ENCODE data around the gene CBR3. TPM values are rescaled to one million over a fixed set of nuclear protein-coding genes. Genes with fewer than 3 reads are reported as not detected.

Gene CBR3
- total and polyA plus RNA-seq, 2 of the 13 experiments (the other 11 are each of a cell fraction or from before 2014, with no cell fraction given): not detected

DNA sequence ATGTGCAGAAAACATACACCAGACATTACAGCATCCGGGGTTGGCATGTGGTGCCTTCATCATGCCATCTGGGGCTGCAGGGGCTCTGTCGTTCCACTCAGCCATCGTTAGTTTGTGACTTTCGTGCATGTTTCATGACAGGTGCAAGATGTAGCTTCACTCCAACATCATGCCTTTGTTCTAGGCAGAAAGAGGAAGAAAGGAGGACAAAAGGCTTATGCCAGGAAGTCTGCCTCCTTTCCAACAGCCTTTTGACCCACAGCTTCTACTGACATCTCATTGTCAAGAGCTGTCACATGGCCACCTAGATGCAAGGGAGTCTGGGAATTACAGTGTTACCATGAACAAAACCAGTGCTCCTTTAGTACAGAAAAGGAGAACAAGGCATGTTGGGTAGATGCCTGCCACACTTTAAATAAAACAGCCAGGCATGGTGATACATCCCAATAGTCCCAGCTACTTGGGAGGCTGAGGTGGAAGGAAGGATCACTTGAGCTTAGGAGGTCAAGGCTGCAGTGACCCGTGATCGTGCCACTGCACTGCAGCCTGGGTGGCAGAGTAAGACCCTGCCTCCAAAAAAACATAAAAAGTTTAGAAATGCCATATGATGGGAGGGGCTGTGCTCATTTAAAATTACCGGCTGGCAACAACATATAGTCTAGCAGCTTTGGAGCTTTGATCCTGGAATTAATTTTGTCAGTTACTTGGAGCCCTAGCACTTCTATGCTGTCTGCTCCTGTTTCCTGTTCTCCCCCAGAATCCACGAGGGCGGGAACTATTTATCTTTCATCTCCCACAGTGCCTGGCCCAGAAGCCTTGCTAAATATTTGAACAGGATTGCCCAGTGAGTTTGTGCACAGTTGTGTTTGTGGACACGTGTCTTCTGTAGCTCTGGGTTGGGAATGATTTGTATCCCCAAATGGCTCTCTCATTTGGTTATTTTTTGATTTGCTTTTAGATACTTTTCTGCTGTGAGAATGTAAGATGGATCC is 29.2 kb downstream of the CBR3 start (continued):
- TF ChIP-seq ZNF18 (CRISPR knock-in tag; IDR thresholded peaks at IDR 0.05; ENCODE audit: insufficient replicate concordance) (no peak), XRCC5 (optimal IDR thresholded peaks at IDR 0.05; ENCODE audit: low read length) (no peak), SATB2 (CRISPR knock-in tag; IDR thresholded peaks at IDR 0.05) (no peak), ZNF317 (CRISPR knock-in tag; IDR thresholded peaks at IDR 0.05) (no peak; the same call in 1 of the 2 replicates), HNRNPL (IDR thresholded peaks at IDR 0.05; ENCODE audit: low read depth, low read length) (no peak), CBX2 (IDR thresholded peaks at IDR 0.05; ENCODE audit: low read depth, low read length) (no peak), CBX2 (CRISPR knock-in tag; IDR thresholded peaks at IDR 0.05; ENCODE audit: low read depth) (no peak), MAZ (IDR thresholded peaks at IDR 0.05; ENCODE audit: borderline replicate concordance, low read depth, low read length) (no peak), MAZ (CRISPR knock-in tag; IDR thresholded peaks at IDR 0.05; ENCODE audit: low read depth) (no peak), PAXIP1 (CRISPR knock-in tag; conservative IDR thresholded peaks at IDR 0.05) (peak; percentile 68), NR2F1 (CRISPR knock-in tag; IDR thresholded peaks at IDR 0.05) (0 out of 4 replicates have a peak, but pooled peaks of 1 of the 2 experiments have one; percentile 29), ZSCAN12 (CRISPR knock-in tag; IDR thresholded peaks at IDR 0.05) (no peak), ISX (CRISPR knock-in tag; conservative IDR thresholded peaks at IDR 0.05) (0 out of 2 replicates have a peak, but pooled peaks have one; percentile 28), ZNF205 (CRISPR knock-in tag; IDR thresholded peaks at IDR 0.05) (no peak), ZEB1 (IDR thresholded peaks at IDR 0.05; ENCODE audit: insufficient replicate concordance, low read depth) (no peak), DR1 (CRISPR knock-in tag; IDR thresholded peaks at IDR 0.05) (no peak), SAP130 (CRISPR knock-in tag; IDR thresholded peaks at IDR 0.05; ENCODE audit: low read depth) (peak; percentile 85), NR2C2 (CRISPR knock-in tag; IDR thresholded peaks at IDR 0.05; ENCODE audit: borderline replicate concordance) (peak; percentile 21; the same call in 1 of the 2 replicates), FOXA3 (CRISPR knock-in tag; IDR thresholded peaks at IDR 0.05) (peak; percentile 75), SKI (IDR thresholded peaks at IDR 0.05; ENCODE audit: partially characterized antibody) (no peak)
- TF ChIP-seq, protein P1, sequence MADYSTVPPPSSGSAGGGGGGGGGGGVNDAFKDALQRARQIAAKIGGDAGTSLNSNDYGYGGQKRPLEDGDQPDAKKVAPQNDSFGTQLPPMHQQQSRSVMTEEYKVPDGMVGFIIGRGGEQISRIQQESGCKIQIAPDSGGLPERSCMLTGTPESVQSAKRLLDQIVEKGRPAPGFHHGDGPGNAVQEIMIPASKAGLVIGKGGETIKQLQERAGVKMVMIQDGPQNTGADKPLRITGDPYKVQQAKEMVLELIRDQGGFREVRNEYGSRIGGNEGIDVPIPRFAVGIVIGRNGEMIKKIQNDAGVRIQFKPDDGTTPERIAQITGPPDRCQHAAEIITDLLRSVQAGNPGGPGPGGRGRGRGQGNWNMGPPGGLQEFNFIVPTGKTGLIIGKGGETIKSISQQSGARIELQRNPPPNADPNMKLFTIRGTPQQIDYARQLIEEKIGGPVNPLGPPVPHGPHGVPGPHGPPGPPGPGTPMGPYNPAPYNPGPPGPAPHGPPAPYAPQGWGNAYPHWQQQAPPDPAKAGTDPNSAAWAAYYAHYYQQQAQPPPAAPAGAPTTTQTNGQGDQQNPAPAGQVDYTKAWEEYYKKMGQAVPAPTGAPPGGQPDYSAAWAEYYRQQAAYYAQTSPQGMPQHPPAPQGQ (CRISPR knock-in tag; IDR thresholded peaks at IDR 0.05; ENCODE audit: borderline replicate concordance): no peak
